ENCODE data around the gene PKP1.
"Not testable (repeated sequence)": the region's sequence is repeated elsewhere in the genome, so short reads cannot be mapped to it uniquely, and the experiment has no call there.

The PKP1 gene, protein sequence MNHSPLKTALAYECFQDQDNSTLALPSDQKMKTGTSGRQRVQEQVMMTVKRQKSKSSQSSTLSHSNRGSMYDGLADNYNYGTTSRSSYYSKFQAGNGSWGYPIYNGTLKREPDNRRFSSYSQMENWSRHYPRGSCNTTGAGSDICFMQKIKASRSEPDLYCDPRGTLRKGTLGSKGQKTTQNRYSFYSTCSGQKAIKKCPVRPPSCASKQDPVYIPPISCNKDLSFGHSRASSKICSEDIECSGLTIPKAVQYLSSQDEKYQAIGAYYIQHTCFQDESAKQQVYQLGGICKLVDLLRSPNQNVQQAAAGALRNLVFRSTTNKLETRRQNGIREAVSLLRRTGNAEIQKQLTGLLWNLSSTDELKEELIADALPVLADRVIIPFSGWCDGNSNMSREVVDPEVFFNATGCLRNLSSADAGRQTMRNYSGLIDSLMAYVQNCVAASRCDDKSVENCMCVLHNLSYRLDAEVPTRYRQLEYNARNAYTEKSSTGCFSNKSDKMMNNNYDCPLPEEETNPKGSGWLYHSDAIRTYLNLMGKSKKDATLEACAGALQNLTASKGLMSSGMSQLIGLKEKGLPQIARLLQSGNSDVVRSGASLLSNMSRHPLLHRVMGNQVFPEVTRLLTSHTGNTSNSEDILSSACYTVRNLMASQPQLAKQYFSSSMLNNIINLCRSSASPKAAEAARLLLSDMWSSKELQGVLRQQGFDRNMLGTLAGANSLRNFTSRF

DNA sequence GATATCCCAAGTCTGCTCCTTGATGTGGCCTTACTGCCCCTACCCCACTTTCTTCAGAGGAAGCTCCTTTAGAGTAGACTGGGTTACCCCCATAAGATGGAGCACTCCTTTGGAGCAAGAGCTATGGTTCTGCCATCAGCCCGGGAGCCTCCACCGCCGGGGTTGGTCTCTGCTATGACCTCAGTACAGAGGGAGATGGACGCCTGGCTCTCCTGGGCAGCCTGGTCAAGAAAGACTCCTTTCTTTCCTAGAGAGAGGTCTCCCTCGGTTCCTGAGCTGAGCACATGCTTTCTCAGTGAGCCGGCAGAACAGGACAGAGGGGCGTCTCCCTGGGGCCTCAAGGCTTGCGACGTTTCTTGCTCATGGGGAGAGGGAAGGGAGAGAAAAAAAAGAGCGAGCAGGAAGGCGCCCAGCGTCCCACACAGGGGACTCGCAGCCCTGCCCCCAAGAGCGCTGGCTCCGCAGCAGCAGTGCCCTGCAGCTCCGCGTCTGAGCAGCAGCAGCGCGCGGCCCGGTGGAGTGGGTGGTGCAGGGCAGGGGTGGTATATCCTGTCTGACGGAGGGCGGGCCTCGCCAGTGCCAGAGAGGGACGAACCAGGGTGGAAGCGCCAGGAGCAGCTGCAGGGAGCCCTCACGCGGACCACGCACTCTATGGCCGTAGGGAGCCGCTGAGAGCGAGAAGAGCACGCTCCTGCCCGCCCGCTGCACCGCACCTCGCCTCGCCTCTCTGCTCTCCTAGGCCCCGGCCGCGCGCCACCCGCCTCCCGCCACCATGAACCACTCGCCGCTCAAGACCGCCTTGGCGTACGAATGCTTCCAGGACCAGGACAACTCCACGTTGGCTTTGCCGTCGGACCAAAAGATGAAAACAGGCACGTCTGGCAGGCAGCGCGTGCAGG is at the start of gene PKP1:
Gene PKP1, plus strand, starts transcription at position 576 of the 899 bp plus-strand sequence. Its CDS starts 197 bp downstream, at position 773.
- Histone ChIP-seq H3K4me2 (ENCODE audit: insufficient read depth, low read length) (no peak within 1 kb of the TSS), H3K9me3 (ENCODE audit: insufficient read depth, low read length, severe bottlenecking) (no peaks in the 10 kb centered on the region), H3K4me1 (ENCODE audit: insufficient read depth, low read length) (no peaks in the 10 kb centered on the region), H3K79me2 (ENCODE audit: insufficient read depth, low read length) (no peaks in the 10 kb centered on the region), H3K9ac (ENCODE audit: low read depth, low read length) (no peak within 1 kb of the TSS), H2AFZ (ENCODE audit: low read depth, low read length) (no peak within 1 kb of the TSS), H3K27ac (ENCODE audit: low read length) (no peak within 1 kb of the TSS), H4K20me1 (ENCODE audit: insufficient read depth, low read length) (no peaks in the 10 kb centered on the region), H3K27me3 (ENCODE audit: insufficient read depth, low read length, poor library complexity) (no peaks in the 10 kb centered on the region), H3K36me3 (ENCODE audit: insufficient read depth, low read length) (no peaks in the 10 kb centered on the region), H3K4me3 (ENCODE audit: low read depth in 1 of 2, low read length in 2 of 2) (no peak within 1 kb of the TSS)
- TF ChIP-seq EZH2 (IDR thresholded peaks at IDR 0.05; ENCODE audit: borderline replicate concordance, low read depth, low read length, severe bottlenecking), result no peak
- TF ChIP-seq, protein P1, sequence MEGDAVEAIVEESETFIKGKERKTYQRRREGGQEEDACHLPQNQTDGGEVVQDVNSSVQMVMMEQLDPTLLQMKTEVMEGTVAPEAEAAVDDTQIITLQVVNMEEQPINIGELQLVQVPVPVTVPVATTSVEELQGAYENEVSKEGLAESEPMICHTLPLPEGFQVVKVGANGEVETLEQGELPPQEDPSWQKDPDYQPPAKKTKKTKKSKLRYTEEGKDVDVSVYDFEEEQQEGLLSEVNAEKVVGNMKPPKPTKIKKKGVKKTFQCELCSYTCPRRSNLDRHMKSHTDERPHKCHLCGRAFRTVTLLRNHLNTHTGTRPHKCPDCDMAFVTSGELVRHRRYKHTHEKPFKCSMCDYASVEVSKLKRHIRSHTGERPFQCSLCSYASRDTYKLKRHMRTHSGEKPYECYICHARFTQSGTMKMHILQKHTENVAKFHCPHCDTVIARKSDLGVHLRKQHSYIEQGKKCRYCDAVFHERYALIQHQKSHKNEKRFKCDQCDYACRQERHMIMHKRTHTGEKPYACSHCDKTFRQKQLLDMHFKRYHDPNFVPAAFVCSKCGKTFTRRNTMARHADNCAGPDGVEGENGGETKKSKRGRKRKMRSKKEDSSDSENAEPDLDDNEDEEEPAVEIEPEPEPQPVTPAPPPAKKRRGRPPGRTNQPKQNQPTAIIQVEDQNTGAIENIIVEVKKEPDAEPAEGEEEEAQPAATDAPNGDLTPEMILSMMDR (IDR thresholded peaks at IDR 0.05; ENCODE audit: borderline replicate concordance, extremely low read depth, low read length, poor library complexity, severe bottlenecking), result no peak
- ATAC-seq (ENCODE audit: insufficient read depth, low read depth), result no peak
- no peak for DNase-seq

DNA sequence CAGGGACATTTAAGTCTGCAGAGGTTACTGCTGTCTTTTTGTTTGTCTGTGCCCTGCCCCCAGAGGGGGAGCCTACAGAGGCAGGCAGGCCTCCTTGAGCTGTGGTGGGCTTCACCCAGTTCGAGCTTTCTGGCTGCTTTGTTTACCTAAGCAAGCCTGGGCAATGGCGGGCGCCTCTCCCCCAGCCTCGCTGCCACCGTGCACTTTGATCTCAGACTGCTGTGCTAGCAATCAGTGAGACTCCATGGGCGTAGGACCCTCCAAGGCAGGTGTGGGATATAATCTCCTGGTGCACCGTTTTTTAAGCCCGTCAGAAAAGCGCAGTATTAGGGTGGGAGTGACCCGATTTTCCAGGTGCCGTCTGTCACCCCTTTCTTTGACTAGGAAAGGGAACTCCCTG is 43.7 kb upstream of the PKP1 start:
- H3K79me2 ChIP-seq (ENCODE audit: insufficient read depth, low read length); H3K27ac ChIP-seq (ENCODE audit: low read length); H4K20me1 ChIP-seq (ENCODE audit: insufficient read depth, low read length); H3K4me3 ChIP-seq (ENCODE audit: low read depth in 1 of 2, low read length in 2 of 2); ATAC-seq (ENCODE audit: insufficient read depth, low read depth); H3K36me3 ChIP-seq (ENCODE audit: insufficient read depth, low read length); H2AFZ ChIP-seq (ENCODE audit: low read depth, low read length); H3K4me2 ChIP-seq (ENCODE audit: insufficient read depth, low read length); H3K4me1 ChIP-seq (ENCODE audit: insufficient read depth, low read length); H3K9me3 ChIP-seq (ENCODE audit: insufficient read depth, low read length, severe bottlenecking); H3K9ac ChIP-seq (ENCODE audit: low read depth, low read length); DNase-seq: not testable (repeated sequence)
- H3K27me3 ChIP-seq (ENCODE audit: insufficient read depth, low read length, poor library complexity), result peaks cover 19% of the 10 kb centered on the region

DNA sequence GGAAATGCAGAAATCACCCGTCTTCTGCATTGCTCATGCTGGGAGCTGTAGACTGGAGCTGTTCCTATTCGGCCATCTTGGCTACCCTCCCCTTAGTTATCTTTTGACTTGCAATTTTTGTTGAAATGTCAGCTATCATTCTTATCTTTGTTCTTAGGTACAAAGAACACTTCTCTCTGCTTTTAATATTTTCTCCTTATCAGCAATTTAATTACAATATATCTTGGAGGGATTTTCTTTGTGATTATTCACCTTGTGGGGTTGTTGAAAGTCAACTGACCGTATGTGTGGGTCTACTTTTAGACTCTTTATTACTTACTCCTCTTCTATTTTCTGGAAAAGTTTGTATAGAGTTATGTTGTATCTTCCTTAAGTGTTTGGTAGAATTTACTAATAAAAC is 43.1 kb upstream of the PKP1 start:
- Histone ChIP-seq H3K4me1 (ENCODE audit: insufficient read depth, low read length) (no peaks in the 10 kb centered on the region), H3K9ac (ENCODE audit: low read depth, low read length) (no peak overlapping the region), H3K36me3 (ENCODE audit: insufficient read depth, low read length) (no peaks in the 10 kb centered on the region), H3K4me3 (ENCODE audit: low read depth in 1 of 2, low read length in 2 of 2) (no peak overlapping the region), H4K20me1 (ENCODE audit: insufficient read depth, low read length) (no peaks in the 10 kb centered on the region), H2AFZ (ENCODE audit: low read depth, low read length) (no peak overlapping the region), H3K4me2 (ENCODE audit: insufficient read depth, low read length) (no peak overlapping the region), H3K79me2 (ENCODE audit: insufficient read depth, low read length) (no peaks in the 10 kb centered on the region), H3K27me3 (ENCODE audit: insufficient read depth, low read length, poor library complexity) (peaks cover 23% of the 10 kb centered on the region), H3K9me3 (ENCODE audit: insufficient read depth, low read length, severe bottlenecking) (no peaks in the 10 kb centered on the region), H3K27ac (ENCODE audit: low read length) (no peak overlapping the region)
- ATAC-seq (ENCODE audit: insufficient read depth, low read depth), result no peak
- DNase-seq, result no peak
- no peak for TF ChIP-seq EZH2 (IDR thresholded peaks at IDR 0.05; ENCODE audit: borderline replicate concordance, low read depth, low read length, severe bottlenecking)
- TF ChIP-seq, protein P1 (IDR thresholded peaks at IDR 0.05; ENCODE audit: borderline replicate concordance, extremely low read depth, low read length, poor library complexity, severe bottlenecking), result no peak

Data from DND-41 (cell line).